ENCODE data around the gene AIPL1.

The AIPL1 gene

GRCh38 chr17:6465206-6466003 lies 30.5 kb upstream of the AIPL1 start:
- DNase-seq (ENCODE audit: low spot score): no peak

- DNase-seq (ENCODE audit: low spot score): no peak
These were observed 29.6 kb upstream of the AIPL1 start for GRCh38 chr17:6464446-6465041.

- DNase-seq (ENCODE audit: low spot score): no peak
These were observed 28.9 kb upstream of the AIPL1 start for GRCh38 chr17:6463616-6464445.

GRCh38 chr17:6462692-6463091 lies 27.8 kb upstream of the AIPL1 start:
- DNase-seq (ENCODE audit: low spot score): no peak

GRCh38 chr17:6461792-6462524 lies 27.0 kb upstream of the AIPL1 start:
- no peak for DNase-seq (ENCODE audit: low spot score)

- no peak for DNase-seq (ENCODE audit: low spot score)
These were observed 26.3 kb upstream of the AIPL1 start for GRCh38 chr17:6461246-6461645.

- DNase-seq (ENCODE audit: low spot score): no peak
These were observed 25.7 kb upstream of the AIPL1 start for GRCh38 chr17:6460531-6461161.

- DNase-seq (ENCODE audit: low spot score): no peak
These were observed 23.6 kb upstream of the AIPL1 start for GRCh38 chr17:6458460-6458950.

GRCh38 chr17:6457688-6458459 lies 23.0 kb upstream of the AIPL1 start:
- peak; percentile 36 for DNase-seq (ENCODE audit: low spot score)

- peak; percentile 56 for DNase-seq (ENCODE audit: low spot score)
These were observed 22.2 kb upstream of the AIPL1 start for GRCh38 chr17:6456914-6457687.

GRCh38 chr17:6456321-6456720 lies 21.4 kb upstream of the AIPL1 start:
- DNase-seq (ENCODE audit: low spot score): no peak

- no peak for DNase-seq (ENCODE audit: low spot score)
These were observed 20.4 kb upstream of the AIPL1 start for GRCh38 chr17:6455321-6455705.

- DNase-seq (ENCODE audit: low spot score): no peak
These were observed 19.8 kb upstream of the AIPL1 start for GRCh38 chr17:6454495-6455320.

- no peak for DNase-seq (ENCODE audit: low spot score)
These were observed 18.5 kb upstream of the AIPL1 start for GRCh38 chr17:6453279-6454024.

GRCh38 chr17:6452471-6453266 lies 17.7 kb upstream of the AIPL1 start:
- no peak for DNase-seq (ENCODE audit: low spot score)

- DNase-seq (ENCODE audit: low spot score): no peak
These were observed 16.3 kb upstream of the AIPL1 start for GRCh38 chr17:6450926-6451832.

Data from SW480 (cell line).